Measurements from ENCODE around the gene STK39. TPM values are rescaled to one million over a fixed set of nuclear protein-coding genes. Genes with fewer than 3 reads are reported as not detected.

STK39 gene
- total RNA-seq, 1 experiment from 2014 or later, result 15.9 TPM

DNA sequence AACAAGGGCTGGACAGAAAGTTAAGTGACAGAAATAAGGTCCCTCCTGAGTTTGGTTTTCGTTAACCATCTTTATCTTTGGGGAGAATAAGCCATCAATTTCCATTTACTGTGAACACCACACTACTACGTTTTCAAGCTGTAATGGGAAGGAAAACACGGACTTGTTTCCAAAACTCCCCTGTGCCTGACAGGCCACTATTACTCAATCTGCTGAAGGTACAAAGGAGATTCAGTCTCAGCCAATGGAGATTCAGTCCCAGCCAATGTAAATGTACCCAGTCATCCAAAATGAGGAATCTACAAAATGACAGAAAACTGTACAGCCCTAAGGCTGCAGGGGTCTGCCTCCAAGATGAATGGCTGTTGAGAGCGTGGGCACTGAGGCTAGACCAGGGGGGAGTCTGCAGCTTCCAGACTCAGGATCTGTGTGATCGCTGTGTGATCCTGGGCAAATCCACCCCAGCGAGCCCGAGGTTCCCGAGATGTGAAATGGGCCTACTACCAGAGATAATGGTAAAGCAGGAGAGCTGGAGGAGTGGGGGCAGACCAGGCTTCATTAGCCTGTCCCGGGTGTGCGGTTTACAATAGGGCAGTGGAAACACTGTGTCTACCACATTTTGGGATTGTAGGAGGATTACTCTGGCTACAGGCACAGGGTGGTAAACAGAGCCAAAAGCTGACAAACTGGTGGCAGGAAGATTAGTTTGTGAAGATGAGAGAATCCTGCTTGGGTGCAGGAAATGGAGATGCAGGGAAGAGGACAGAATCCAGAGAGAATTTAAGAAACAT is 284.8 kb downstream of the STK39 start:
- Histone ChIP-seq H3K27ac (ENCODE audit: low read depth, low read length, poor library complexity, severe bottlenecking) (no peak overlapping the region), H3K4me3 (ENCODE audit: low read depth, low read length, poor library complexity, severe bottlenecking) (no peak overlapping the region), H3K27me3 (replicated peaks; ENCODE audit: insufficient read depth, low read depth, low read length, poor library complexity) (no peaks in the 10 kb centered on the region), H3K9me3 (ENCODE audit: low read depth, low read length, poor library complexity, severe bottlenecking) (no peaks in the 10 kb centered on the region), H3K4me1 (ENCODE audit: insufficient read depth, low read length, poor library complexity, severe bottlenecking) (no peaks in the 10 kb centered on the region), H3K36me3 (ENCODE audit: insufficient read depth, low read length, poor library complexity, severe bottlenecking) (no peaks in the 10 kb centered on the region)
- BruUV-seq (replicated peaks), result no TSS peak
- POLR2A ChIA-PET (ENCODE audit: low non-redundant PET), result no interaction called here
- CTCF ChIA-PET, result no interaction called here
- no peak for DNase-seq (ENCODE audit: low spot score)
- no peak for TF ChIP-seq EZH2 (IDR thresholded peaks at IDR 0.05; ENCODE audit: borderline replicate concordance, low read depth, low read length, poor library complexity, severe bottlenecking)
- no peak for TF ChIP-seq CTCF (conservative IDR thresholded peaks at IDR 0.05; ENCODE audit: low read depth, low read length)
- intact Hi-C loops (cut with micrococcal nuclease; ENCODE audit: unreplicated experiment), result no loop called here

DNA sequence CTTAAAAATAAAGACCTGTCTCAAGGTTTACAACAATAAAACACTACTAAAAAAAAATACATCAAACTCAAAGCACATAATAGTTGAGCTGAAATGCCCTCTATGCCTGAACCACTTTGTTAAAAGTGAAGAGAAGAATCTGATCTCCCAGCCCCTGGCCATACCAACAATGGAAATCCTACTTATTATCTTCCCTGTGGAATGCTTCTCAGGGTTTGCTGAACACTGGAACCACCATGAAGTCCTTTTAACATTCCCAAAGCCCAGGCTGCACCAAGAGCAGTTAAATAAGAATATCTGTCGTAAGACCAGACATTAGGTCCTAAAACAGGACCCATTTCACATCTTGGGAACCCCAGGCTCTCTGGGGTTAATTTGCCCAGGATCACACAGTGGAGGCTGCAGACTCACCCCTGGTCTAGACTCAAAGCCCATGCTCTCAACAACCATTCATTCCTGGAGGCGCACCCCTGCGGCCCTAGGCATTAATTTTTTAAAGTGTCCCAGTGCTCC is 285.8 kb downstream of the STK39 start:
- CTCF ChIA-PET, result no interaction called here
- POLR2A ChIA-PET (ENCODE audit: low non-redundant PET), result no interaction called here
- intact Hi-C loops (cut with micrococcal nuclease; ENCODE audit: unreplicated experiment), result no loop called here

GRCh38 chr2:167960089-167960747 is 287.2 kb downstream of the STK39 start:
- CTCF ChIA-PET, result no interaction called here
- TF ChIP-seq EZH2 (IDR thresholded peaks at IDR 0.05; ENCODE audit: borderline replicate concordance, low read depth, low read length, poor library complexity, severe bottlenecking), result no peak
- no peak for TF ChIP-seq CTCF (conservative IDR thresholded peaks at IDR 0.05; ENCODE audit: low read depth, low read length)
- Histone ChIP-seq H3K4me1 (ENCODE audit: insufficient read depth, low read length, poor library complexity, severe bottlenecking) (no peaks in the 10 kb centered on the region), H3K4me3 (ENCODE audit: low read depth, low read length, poor library complexity, severe bottlenecking) (no peak overlapping the region), H3K36me3 (ENCODE audit: insufficient read depth, low read length, poor library complexity, severe bottlenecking) (no peaks in the 10 kb centered on the region), H3K27me3 (replicated peaks; ENCODE audit: insufficient read depth, low read depth, low read length, poor library complexity) (no peaks in the 10 kb centered on the region), H3K27ac (ENCODE audit: low read depth, low read length, poor library complexity, severe bottlenecking) (no peak overlapping the region), H3K9me3 (ENCODE audit: low read depth, low read length, poor library complexity, severe bottlenecking) (no peaks in the 10 kb centered on the region)
- no peak for DNase-seq (ENCODE audit: low spot score)
- no TSS peak for BruUV-seq (replicated peaks)
- POLR2A ChIA-PET (ENCODE audit: low non-redundant PET), result no interaction called here
- intact Hi-C loops (cut with micrococcal nuclease; ENCODE audit: unreplicated experiment), result no loop called here

More for the DNA sequence above, 285.8 kb downstream of the STK39 start:
- H3K27me3 ChIP-seq (replicated peaks; ENCODE audit: insufficient read depth, low read depth, low read length, poor library complexity), result no peaks in the 10 kb centered on the region
- TF ChIP-seq EZH2 (IDR thresholded peaks at IDR 0.05; ENCODE audit: borderline replicate concordance, low read depth, low read length, poor library complexity, severe bottlenecking) (no peak), CTCF (conservative IDR thresholded peaks at IDR 0.05; ENCODE audit: low read depth, low read length) (no peak)
- no peaks in the 10 kb centered on the region for H3K36me3 ChIP-seq (ENCODE audit: insufficient read depth, low read length, poor library complexity, severe bottlenecking)
- H3K4me1 ChIP-seq (ENCODE audit: insufficient read depth, low read length, poor library complexity, severe bottlenecking), result no peaks in the 10 kb centered on the region
- no peaks in the 10 kb centered on the region for H3K9me3 ChIP-seq (ENCODE audit: low read depth, low read length, poor library complexity, severe bottlenecking)
- no TSS peak for BruUV-seq (replicated peaks)
- no peak overlapping the region for H3K27ac ChIP-seq (ENCODE audit: low read depth, low read length, poor library complexity, severe bottlenecking)
- DNase-seq (ENCODE audit: low spot score), result no peak
- no peak overlapping the region for H3K4me3 ChIP-seq (ENCODE audit: low read depth, low read length, poor library complexity, severe bottlenecking)

All from A673 (cell line).